Astrocyte of the spinal cord (primary cell): Measurements from ENCODE around the gene ATP9A.

Experiments
- DNase-seq: peaks from one replicate; pipeline ENCODE4 v3.0.0; 2011; ENCODE audit warnings: low read depth, low spot score
- H3K4me3 ChIP-seq: 2 replicates; pipeline ENCODE4 v1.5.1; 2011; ENCODE audit warnings: low read depth, mild to moderate bottlenecking, low read length, moderate library complexity
- CTCF ChIP-seq: IDR thresholded peaks from 2 replicates; pipeline ENCODE4 v1.5.1; 2012; ENCODE audit warnings: low read depth, mild to moderate bottlenecking, low read length, inconsistent platforms
- in situ Hi-C: cut with HindIII; loops from 2 replicates; pipeline ENCODE4 v1.10.0; 2017; ENCODE audit warnings: low sequenced_read_pairs

Gene ATP9A

GRCh38 chr20:51623255-51623654 is 144.9 kb downstream of the ATP9A start:
- H3K4me3 ChIP-seq: no peak overlapping the region
- no peak for DNase-seq
- in situ Hi-C loops: no loop called here
- TF ChIP-seq CTCF: no peak

DNA sequence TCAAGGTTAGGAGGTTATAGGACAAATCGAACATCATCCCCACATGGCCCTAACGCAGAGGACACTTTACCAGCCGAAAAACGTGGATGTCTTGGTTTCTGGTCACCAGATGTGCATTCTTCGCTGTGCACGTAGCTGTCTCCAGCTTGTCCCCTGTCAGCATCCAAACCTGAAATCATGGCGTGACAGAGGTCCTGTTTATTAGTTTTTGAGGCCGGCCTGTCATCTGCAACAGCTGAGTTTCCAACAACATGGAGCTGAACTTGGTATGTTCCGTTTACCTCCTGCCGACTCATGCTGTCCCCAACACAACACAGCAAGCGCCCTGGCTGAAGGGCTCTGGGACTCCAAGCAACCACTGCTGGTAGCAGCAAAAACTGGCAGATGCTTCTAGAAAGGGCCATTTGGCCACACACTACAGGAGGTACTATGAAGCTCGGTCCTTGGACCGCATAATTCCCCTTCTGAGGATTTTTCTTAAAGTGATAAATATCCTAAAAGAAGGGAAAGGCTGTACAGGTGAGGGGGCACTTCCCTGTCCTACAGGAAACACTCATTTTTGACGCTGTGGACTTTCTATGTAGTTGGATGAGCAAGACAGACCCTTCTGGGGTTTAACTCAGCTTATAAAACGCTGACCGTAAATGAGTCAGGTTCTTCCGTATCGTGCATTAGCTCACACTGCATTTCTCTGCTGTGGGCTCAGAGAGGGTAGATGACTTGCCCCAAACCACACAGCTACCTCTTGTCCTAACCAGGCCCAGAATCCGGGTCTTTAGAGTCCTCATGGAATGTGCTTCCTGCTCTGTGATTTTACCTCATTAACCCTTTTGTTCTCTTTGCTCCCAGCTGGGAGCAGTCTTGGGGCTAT is 146.0 kb downstream of the ATP9A start:
- no peak for DNase-seq
- in situ Hi-C loops: no loop called here
- H3K4me3 ChIP-seq: no peak overlapping the region
- no peak for TF ChIP-seq CTCF

DNA sequence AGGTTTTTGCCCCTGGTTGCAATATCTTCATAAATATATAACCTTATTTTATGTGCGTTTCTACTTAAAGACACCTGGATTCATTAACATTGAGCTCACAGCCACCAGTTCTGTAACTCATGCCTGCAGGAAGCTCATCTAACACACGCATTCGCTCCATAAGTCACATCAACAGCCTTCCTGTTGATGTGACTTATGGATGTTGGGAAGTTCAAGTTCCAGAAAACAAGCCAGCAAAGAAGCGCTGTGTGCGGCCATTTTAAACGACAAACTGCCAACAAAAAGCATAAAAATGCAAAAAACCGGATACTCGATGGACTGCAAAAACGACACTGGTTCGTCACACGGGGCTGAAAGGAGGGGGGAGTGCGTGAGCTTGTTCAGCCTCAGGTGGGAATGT is 147.8 kb downstream of the ATP9A start:
- in situ Hi-C loops: no loop called here
- no peak for TF ChIP-seq CTCF
- DNase-seq: no peak

DNA sequence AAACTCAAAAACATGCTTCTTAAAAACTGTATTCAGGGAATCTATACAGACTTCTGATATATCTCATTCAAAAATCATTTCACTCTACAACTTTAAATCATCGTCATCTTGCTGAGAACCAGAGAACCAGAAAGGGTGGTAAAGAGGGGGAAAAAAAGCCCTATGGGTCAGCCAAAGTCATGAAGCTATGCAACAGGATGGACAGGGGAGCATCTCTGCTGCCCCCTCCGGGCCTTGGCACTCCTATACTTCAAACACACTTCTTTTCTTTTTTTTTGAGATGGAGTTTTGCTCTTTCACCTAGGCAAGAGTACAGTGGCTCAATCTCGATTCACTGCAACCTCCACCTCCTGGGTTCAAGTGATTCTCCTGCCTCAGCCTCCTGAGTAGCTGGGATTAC is 152.1 kb downstream of the ATP9A start:
- no peak for DNase-seq
- peak; percentile 8 for TF ChIP-seq CTCF
- H3K4me3 ChIP-seq: no peak overlapping the region
- in situ Hi-C loops: no loop called here

More for the DNA sequence above, 147.8 kb downstream of the ATP9A start:
- no peak overlapping the region for H3K4me3 ChIP-seq

- H3K4me3 ChIP-seq: no peak overlapping the region
- no peak for TF ChIP-seq CTCF
- DNase-seq: no peak
- in situ Hi-C loops: no loop called here
These were observed 153.5 kb downstream of the ATP9A start for GRCh38 chr20:51614687-51615086.

- no peak for TF ChIP-seq CTCF
These were observed 154.6 kb downstream of the ATP9A start for GRCh38 chr20:51613580-51613979.

More at GRCh38 chr20:51613580-51613979, 154.6 kb downstream of the ATP9A start:
- DNase-seq: no peak
- no peak overlapping the region for H3K4me3 ChIP-seq
- in situ Hi-C loops: no loop called here
